Measurements from ENCODE around the gene MMP12.

GRCh38 chr11:102868339-102868738, 6.4 kb downstream of the MMP12 start:
- no peak for TF ChIP-seq YY1 (IDR thresholded peaks at IDR 0.05; ENCODE audit: insufficient read depth, insufficient read length)
- no peak for TF ChIP-seq ZNF274 (IDR thresholded peaks at IDR 0.05; ENCODE audit: low read depth, low read length)

Data from NT2/D1 (cell line).